Thyroid gland (tissue), 4 donors: Measurements from ENCODE around the gene FAM47E. TPM values are rescaled to one million over a fixed set of nuclear protein-coding genes. Genes with fewer than 3 reads are reported as not detected.

Experiments used
- DNase-seq, 2 donors: peaks; one replicate each; pipeline ENCODE4 v3.0.0-alpha.2; 2019
- H3K27ac ChIP-seq, 3 donors: fragments of 200-600 bp; sonication (generic); 1 replicate in 2 of 3; 2 replicates in 1 of 3; pipeline ENCODE4 v1.5.1; 2016 to 2019; ENCODE audit warnings: mild to moderate bottlenecking in 1 of 3, moderate library complexity in 1 of 3
- H3K27me3 ChIP-seq: fragments of 200-600 bp; sonication (generic); one replicate; pipeline ENCODE4 v1.5.1; 2019
- H3K36me3 ChIP-seq, 2 donors: fragments of 200-600 bp; sonication (generic); one replicate each; pipeline ENCODE4 v1.5.1; 2016 to 2019
- H3K4me1 ChIP-seq, 2 donors: fragments of 200-600 bp; sonication (generic); one replicate each; pipeline ENCODE4 v1.5.1; 2017 to 2019
- H3K4me3 ChIP-seq, 3 donors: fragments of 200-600 bp; sonication (generic); replicated peaks in 1 of 3; 1 replicate in 2 of 3; 2 replicates in 1 of 3; pipeline ENCODE4 v1.5.1; 2016; ENCODE audit warnings: mild to moderate bottlenecking in 1 of 3
- H3K9me3 ChIP-seq: fragments of 200-600 bp; sonication (generic); one replicate; pipeline ENCODE4 v1.5.1; 2017
- CTCF ChIP-seq, 6 experiments: fragments of 200-600 bp in 3 of 6; fragments of 450-650 bp in 3 of 6; sonication (generic) in 3 of 6; IDR thresholded peaks; one replicate each; pipeline ENCODE4 v1.5.1; 2016 to 2019; ENCODE audit warnings: antibody characterized with exemption in 6 of 6, mild to moderate bottlenecking in 2 of 6, inconsistent platforms in 1 of 6, moderate library complexity in 1 of 6
- POLR2A ChIP-seq, 2 donors: fragments of 450-650 bp; IDR thresholded peaks; one replicate each; pipeline ENCODE4 v1.6.1; 2017; ENCODE audit warnings: antibody characterized with exemption in 2 of 2, mild to moderate bottlenecking in 2 of 2, moderate library complexity in 1 of 2
- WGBS, 2 donors: methylation state at CpG; one replicate each; pipeline ENCODE4 v1.1.5; 2017; 5-methylcytosine and 5-hydroxymethylcytosine counted together
- intact Hi-C: fragments of 100-400 bp; cut with DNase I; formaldehyde crosslinking; loops from one replicate; pipeline ENCODE4 v1.15.1; 2023
- total RNA-seq, 4 donors: library from RNA; depleted of rRNA; stranded (reverse); fragments of >200 nt; gene quantifications; one replicate each; pipeline ENCODE4 v1.2.3, GENCODE V29; 2016

Gene FAM47E
- total RNA-seq, 4 donors from 2014 or later = 9.7 to 16.9 (median 13.7) TPM

GRCh38 chr4:76296286-76296820, 44.8 kb downstream of the FAM47E start:
- no peaks in the 10 kb centered on the region for H3K9me3 ChIP-seq
- H3K36me3 ChIP-seq = no peaks in the 10 kb centered on the region
- no peak overlapping the region for H3K4me3 ChIP-seq
- no peak for DNase-seq
- no peaks in the 10 kb centered on the region for H3K4me1 ChIP-seq
- TF ChIP-seq CTCF (IDR thresholded peaks at IDR 0.05) = no peak
- no peak for TF ChIP-seq POLR2A (IDR thresholded peaks at IDR 0.05)
- WGBS, 2 donors = 92 to 93% methylated on average over 3 of the region's 3 CpGs
- intact Hi-C loops = no loop called here
- H3K27ac ChIP-seq = no peak overlapping the region
- no peaks in the 10 kb centered on the region for H3K27me3 ChIP-seq

- DNase-seq = no peak
- Histone ChIP-seq H3K9me3 (no peaks in the 10 kb centered on the region), H3K4me1 (no peaks in the 10 kb centered on the region), H3K36me3 (no peaks in the 10 kb centered on the region), H3K4me3 (no peak overlapping the region), H3K27me3 (no peaks in the 10 kb centered on the region), H3K27ac (no peak overlapping the region)
- no peak for TF ChIP-seq CTCF (IDR thresholded peaks at IDR 0.05)
- TF ChIP-seq POLR2A (IDR thresholded peaks at IDR 0.05) = no peak
- intact Hi-C loops = no loop called here
Measured at GRCh38 chr4:76298227-76298626, 46.7 kb downstream of the FAM47E start.

- no peak overlapping the region for H3K27ac ChIP-seq
- no peaks in the 10 kb centered on the region for H3K9me3 ChIP-seq
- 77 to 87% methylated on average over 4 of the region's 4 CpGs for WGBS, 2 donors
- no peaks in the 10 kb centered on the region for H3K27me3 ChIP-seq
- TF ChIP-seq POLR2A (IDR thresholded peaks at IDR 0.05) (no peak), CTCF (IDR thresholded peaks at IDR 0.05) (no peak)
- H3K4me1 ChIP-seq = no peaks in the 10 kb centered on the region
- H3K36me3 ChIP-seq = no peaks in the 10 kb centered on the region
- no peak overlapping the region for H3K4me3 ChIP-seq
- intact Hi-C loops = loop anchor here (10.0 kb wide), 1 partner anchor 115 kb away; no protein-coding TSS in a partner anchor
- DNase-seq = no peak
Measured at GRCh38 chr4:76300012-76300411, 48.5 kb downstream of the FAM47E start.

- H3K27me3 ChIP-seq = no peaks in the 10 kb centered on the region
- WGBS, 2 donors = 94 to 97% methylated on average over 4 of the region's 4 CpGs
- H3K27ac ChIP-seq = no peak overlapping the region
- no peaks in the 10 kb centered on the region for H3K4me1 ChIP-seq
- no peaks in the 10 kb centered on the region for H3K9me3 ChIP-seq
- intact Hi-C loops = loop anchor here (10.0 kb wide), 1 partner anchor 116 kb away; no protein-coding TSS in a partner anchor
- TF ChIP-seq POLR2A (IDR thresholded peaks at IDR 0.05) (no peak), CTCF (IDR thresholded peaks at IDR 0.05) (no peak)
- H3K4me3 ChIP-seq = no peak overlapping the region
- H3K36me3 ChIP-seq = no peaks in the 10 kb centered on the region
- no peak for DNase-seq
Measured at GRCh38 chr4:76301068-76301774, 49.7 kb downstream of the FAM47E start.

DNA sequence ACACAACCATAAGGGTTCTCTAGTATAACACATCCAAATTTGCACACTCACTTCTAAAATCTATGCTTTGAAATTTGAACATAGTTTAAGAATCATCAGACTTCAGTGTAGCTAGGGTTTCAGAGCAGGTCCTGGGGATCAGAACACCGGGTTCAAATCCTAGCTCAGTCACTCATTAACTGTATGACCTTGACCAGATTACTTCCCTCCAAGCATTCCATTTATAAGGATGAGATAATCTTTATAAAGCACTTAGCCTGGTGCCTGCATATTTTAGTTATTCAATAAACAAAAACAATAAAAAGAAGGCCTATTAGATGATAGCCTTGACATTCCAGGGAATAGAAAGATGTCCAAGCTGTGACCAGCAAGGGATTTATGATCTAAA, 50.2 kb downstream of the FAM47E start:
- no peak for DNase-seq
- H3K27me3 ChIP-seq = no peaks in the 10 kb centered on the region
- 85 to 93% methylated on average over 1 of the region's 1 CpG for WGBS, 2 donors
- H3K36me3 ChIP-seq = no peaks in the 10 kb centered on the region
- H3K9me3 ChIP-seq = no peaks in the 10 kb centered on the region
- no peak overlapping the region for H3K27ac ChIP-seq
- H3K4me3 ChIP-seq = no peak overlapping the region
- TF ChIP-seq CTCF (IDR thresholded peaks at IDR 0.05) = no peak
- TF ChIP-seq POLR2A (IDR thresholded peaks at IDR 0.05) = no peak
- H3K4me1 ChIP-seq = no peaks in the 10 kb centered on the region
- intact Hi-C loops = loop anchor here (10.0 kb wide), 1 partner anchor 117 kb away; no protein-coding TSS in a partner anchor
